ENCODE measurements around the gene HSD17B11. TPM values are rescaled to one million over a fixed set of nuclear protein-coding genes. Genes with fewer than 3 reads are reported as not detected.
"Not testable (repeated sequence)": the region's sequence is repeated elsewhere in the genome, so short reads cannot be mapped to it uniquely, and the experiment has no call there.

HSD17B11 gene
- total RNA-seq, 2 donors from 2014 or later = 17.6 to 22.4 TPM

GRCh38 chr4:87416965-87417364 is 26.0 kb upstream of the HSD17B11 start:
- no peaks in the 10 kb centered on the region for H3K4me1 Mint-ChIP-seq
- ATAC-seq (replicated peaks) = no peak
- no peak overlapping the region for H3K27ac Mint-ChIP-seq
- H3K4me3 Mint-ChIP-seq = no peak overlapping the region
- H3K36me3 Mint-ChIP-seq (ENCODE audit: low read depth) = no peaks in the 10 kb centered on the region
- peaks cover 8% of the 10 kb centered on the region for H3K27me3 Mint-ChIP-seq
- no peaks in the 10 kb centered on the region for H3K9me3 Mint-ChIP-seq

DNA sequence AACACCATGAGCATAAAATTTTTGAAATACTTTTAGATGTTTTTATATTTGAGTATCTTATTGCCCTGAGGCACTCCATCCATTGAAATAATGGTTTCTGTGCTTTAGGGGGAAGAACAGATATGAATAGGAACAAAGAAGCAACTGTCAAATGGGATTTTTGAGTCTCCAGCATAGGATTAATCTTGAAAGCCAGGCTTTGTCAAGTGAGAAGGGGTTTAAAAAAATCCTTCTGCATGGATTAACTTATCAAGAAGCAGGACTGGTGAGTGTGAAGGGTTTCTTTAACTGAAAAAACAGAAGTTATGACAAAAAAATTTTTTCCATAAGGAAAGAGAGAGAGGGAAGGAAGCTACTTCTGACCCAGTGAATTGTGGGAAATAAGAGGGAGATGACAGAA is 23.8 kb upstream of the HSD17B11 start:
- peaks cover 14% of the 10 kb centered on the region for H3K27me3 Mint-ChIP-seq
- no peaks in the 10 kb centered on the region for H3K36me3 Mint-ChIP-seq (ENCODE audit: low read depth)
- H3K9me3 Mint-ChIP-seq = no peaks in the 10 kb centered on the region
- H3K27ac Mint-ChIP-seq = no peak overlapping the region
- no peak overlapping the region for H3K4me3 Mint-ChIP-seq
- H3K4me1 Mint-ChIP-seq = no peaks in the 10 kb centered on the region
- ATAC-seq (replicated peaks) = no peak

- H3K9me3 Mint-ChIP-seq = no peaks in the 10 kb centered on the region
- H3K27me3 Mint-ChIP-seq = peaks cover 24% of the 10 kb centered on the region
- no peaks in the 10 kb centered on the region for H3K4me1 Mint-ChIP-seq
- H3K36me3 Mint-ChIP-seq (ENCODE audit: low read depth) = no peaks in the 10 kb centered on the region
- H3K27ac Mint-ChIP-seq = no peak overlapping the region
- no peak for ATAC-seq (replicated peaks)
- H3K4me3 Mint-ChIP-seq = no peak overlapping the region
Observed at GRCh38 chr4:87410679-87411078, 19.7 kb upstream of the HSD17B11 start.

- Mint-ChIP-seq H3K27me3 (peaks cover 24% of the 10 kb centered on the region), H3K9me3 (no peaks in the 10 kb centered on the region), H3K27ac (no peak overlapping the region), H3K4me3 (no peak overlapping the region), H3K4me1 (no peaks in the 10 kb centered on the region), H3K36me3 (ENCODE audit: low read depth) (no peaks in the 10 kb centered on the region)
- no peak for ATAC-seq (replicated peaks)
Observed at GRCh38 chr4:87410157-87410556, 19.2 kb upstream of the HSD17B11 start.

GRCh38 chr4:87409420-87409939 is 18.5 kb upstream of the HSD17B11 start:
- H3K27me3 Mint-ChIP-seq = peaks cover 24% of the 10 kb centered on the region
- no peaks in the 10 kb centered on the region for H3K9me3 Mint-ChIP-seq
- H3K4me1 Mint-ChIP-seq = no peaks in the 10 kb centered on the region
- H3K4me3 Mint-ChIP-seq = no peak overlapping the region
- H3K36me3 Mint-ChIP-seq (ENCODE audit: low read depth) = no peaks in the 10 kb centered on the region
- no peak for ATAC-seq (replicated peaks)
- no peak overlapping the region for H3K27ac Mint-ChIP-seq

GRCh38 chr4:87406902-87407301 is 15.9 kb upstream of the HSD17B11 start:
- H3K36me3 Mint-ChIP-seq (ENCODE audit: low read depth); H3K9me3 Mint-ChIP-seq; H3K27ac Mint-ChIP-seq; ATAC-seq (replicated peaks); H3K4me1 Mint-ChIP-seq; H3K4me3 Mint-ChIP-seq: not testable (repeated sequence)
- peaks cover 16% of the 10 kb centered on the region for H3K27me3 Mint-ChIP-seq

DNA sequence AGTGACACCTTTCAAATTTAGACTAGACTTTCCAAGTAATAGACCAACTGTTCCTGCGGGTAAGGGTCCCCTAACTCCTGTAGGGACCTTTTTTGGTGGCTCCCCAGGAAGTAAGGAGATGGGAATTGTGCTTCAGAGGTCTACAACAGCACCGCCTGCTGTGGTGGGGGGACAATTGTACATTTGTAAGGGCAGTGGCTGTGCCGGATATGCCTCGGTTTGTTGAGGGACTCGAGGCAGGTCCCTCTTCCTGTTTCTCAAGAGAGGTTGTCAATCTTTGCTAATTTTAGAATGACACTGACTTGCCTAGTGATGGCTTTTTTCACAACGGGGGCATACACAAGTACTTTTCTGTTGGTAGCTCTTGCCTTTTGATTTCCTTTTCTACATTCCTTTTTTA is 15.5 kb upstream of the HSD17B11 start:
- no peak overlapping the region for H3K27ac Mint-ChIP-seq
- no peaks in the 10 kb centered on the region for H3K36me3 Mint-ChIP-seq (ENCODE audit: low read depth)
- H3K9me3 Mint-ChIP-seq = no peaks in the 10 kb centered on the region
- H3K4me3 Mint-ChIP-seq = no peak overlapping the region
- H3K27me3 Mint-ChIP-seq = peaks cover 16% of the 10 kb centered on the region
- H3K4me1 Mint-ChIP-seq = no peaks in the 10 kb centered on the region
- ATAC-seq (replicated peaks) = no peak

DNA sequence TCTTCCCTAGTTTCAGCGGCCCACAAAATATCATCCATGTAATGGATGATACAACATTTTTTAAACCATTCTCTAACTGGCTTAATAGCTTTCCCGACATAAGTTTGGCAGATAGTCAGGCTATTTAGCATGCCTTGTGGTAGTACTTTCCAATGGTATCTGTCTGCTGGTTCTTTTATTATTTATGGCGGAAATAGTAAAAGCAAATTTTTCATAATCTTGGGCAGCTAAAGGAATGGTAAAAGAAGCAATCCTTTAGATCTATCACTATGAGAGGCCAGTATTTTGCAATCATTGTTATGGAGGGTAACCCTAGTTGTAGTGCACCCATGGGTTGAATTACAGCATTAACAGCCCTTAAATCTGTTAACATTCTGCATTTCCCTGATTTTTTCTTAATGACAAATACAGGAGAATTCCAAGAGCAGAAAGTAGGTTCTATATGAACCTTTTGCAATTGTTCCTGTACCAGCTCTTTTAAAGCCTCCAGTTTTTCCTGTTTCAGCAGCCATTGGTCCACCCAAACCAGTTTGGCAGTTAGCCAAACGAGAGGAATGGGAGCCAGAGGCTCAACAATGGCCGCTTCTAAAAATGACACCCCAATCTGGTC is 14.3 kb upstream of the HSD17B11 start:
- Mint-ChIP-seq H3K4me3 (no peak overlapping the region), H3K27ac (no peak overlapping the region), H3K27me3 (peaks cover 15% of the 10 kb centered on the region), H3K4me1 (no peaks in the 10 kb centered on the region), H3K36me3 (ENCODE audit: low read depth) (no peaks in the 10 kb centered on the region), H3K9me3 (no peaks in the 10 kb centered on the region)
- ATAC-seq (replicated peaks) = no peak

GRCh38 chr4:87403732-87404131 is 12.7 kb upstream of the HSD17B11 start:
- not testable (repeated sequence) for H3K36me3 Mint-ChIP-seq (ENCODE audit: low read depth); H3K9me3 Mint-ChIP-seq; H3K27ac Mint-ChIP-seq; H3K27me3 Mint-ChIP-seq; ATAC-seq (replicated peaks); H3K4me1 Mint-ChIP-seq; H3K4me3 Mint-ChIP-seq

GRCh38 chr4:87399954-87400353 is 9.0 kb upstream of the HSD17B11 start:
- Mint-ChIP-seq H3K4me3 (no peak overlapping the region), H3K36me3 (ENCODE audit: low read depth) (no peaks in the 10 kb centered on the region), H3K4me1 (no peaks in the 10 kb centered on the region), H3K27ac (no peak overlapping the region), H3K9me3 (no peaks in the 10 kb centered on the region), H3K27me3 (no peaks in the 10 kb centered on the region)
- no peak for ATAC-seq (replicated peaks)

- Mint-ChIP-seq H3K4me3 (no peak overlapping the region), H3K27me3 (no peaks in the 10 kb centered on the region), H3K27ac (no peak overlapping the region), H3K36me3 (ENCODE audit: low read depth) (no peaks in the 10 kb centered on the region), H3K4me1 (no peaks in the 10 kb centered on the region), H3K9me3 (no peaks in the 10 kb centered on the region)
- ATAC-seq (replicated peaks) = no peak
Observed at GRCh38 chr4:87399148-87399547, 8.2 kb upstream of the HSD17B11 start.

DNA sequence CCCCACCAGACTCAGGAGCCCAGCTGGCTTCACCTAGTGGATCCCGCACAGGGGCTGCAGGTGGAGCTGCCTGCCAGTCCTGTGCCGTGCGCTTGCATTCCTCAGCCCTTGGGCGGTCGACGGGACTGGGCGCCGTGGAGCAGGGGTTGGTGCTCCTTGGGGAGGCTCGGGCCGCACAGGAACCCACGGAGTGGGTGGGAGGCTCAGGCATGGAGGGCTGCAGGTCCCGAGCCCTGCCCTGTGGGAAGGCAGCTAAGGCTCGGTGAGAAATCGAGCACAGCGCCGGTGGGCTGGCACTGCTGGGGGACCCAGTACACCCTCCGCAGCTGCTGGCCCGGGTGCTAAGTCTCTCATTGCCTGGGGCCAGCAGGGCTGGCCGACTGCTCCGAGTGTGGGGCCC is 4.9 kb upstream of the HSD17B11 start:
- not testable (repeated sequence) for H3K27ac Mint-ChIP-seq; H3K36me3 Mint-ChIP-seq (ENCODE audit: low read depth); H3K9me3 Mint-ChIP-seq; H3K4me1 Mint-ChIP-seq; ATAC-seq (replicated peaks); H3K4me3 Mint-ChIP-seq; H3K27me3 Mint-ChIP-seq

DNA sequence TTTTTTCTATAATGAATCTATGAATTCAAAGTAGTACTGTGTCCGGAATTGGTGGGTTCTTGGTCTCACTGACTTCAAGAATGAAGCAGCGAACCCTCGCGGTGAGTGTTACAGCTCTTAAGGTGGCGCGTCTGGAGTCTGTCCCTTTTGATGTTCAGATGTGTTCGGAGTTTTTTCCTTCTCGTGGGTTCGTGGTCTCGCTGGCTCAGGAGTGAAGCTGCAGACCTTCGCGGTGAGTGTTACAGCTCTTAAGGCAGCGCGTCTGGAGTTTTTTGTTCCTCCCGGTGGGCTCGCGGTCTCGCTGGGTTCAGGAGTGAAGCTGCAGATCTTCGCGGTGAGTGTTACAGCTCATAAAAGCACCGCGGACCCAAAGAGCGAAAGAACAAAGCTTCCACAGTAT is 4.1 kb upstream of the HSD17B11 start:
- not testable (repeated sequence) for H3K27ac Mint-ChIP-seq; H3K4me3 Mint-ChIP-seq; H3K27me3 Mint-ChIP-seq; ATAC-seq (replicated peaks); H3K9me3 Mint-ChIP-seq; H3K36me3 Mint-ChIP-seq (ENCODE audit: low read depth); H3K4me1 Mint-ChIP-seq

- H3K9me3 Mint-ChIP-seq = no peaks in the 10 kb centered on the region
- H3K4me1 Mint-ChIP-seq = peaks cover 17% of the 10 kb centered on the region
- H3K4me3 Mint-ChIP-seq = peak overlapping the region; percentile 96
- no peaks in the 10 kb centered on the region for H3K36me3 Mint-ChIP-seq (ENCODE audit: low read depth)
- no peak for ATAC-seq (replicated peaks)
- H3K27ac Mint-ChIP-seq = no peak overlapping the region
- H3K27me3 Mint-ChIP-seq = no peaks in the 10 kb centered on the region
Observed at GRCh38 chr4:87392183-87392582, 1.2 kb upstream of the HSD17B11 start.

DNA sequence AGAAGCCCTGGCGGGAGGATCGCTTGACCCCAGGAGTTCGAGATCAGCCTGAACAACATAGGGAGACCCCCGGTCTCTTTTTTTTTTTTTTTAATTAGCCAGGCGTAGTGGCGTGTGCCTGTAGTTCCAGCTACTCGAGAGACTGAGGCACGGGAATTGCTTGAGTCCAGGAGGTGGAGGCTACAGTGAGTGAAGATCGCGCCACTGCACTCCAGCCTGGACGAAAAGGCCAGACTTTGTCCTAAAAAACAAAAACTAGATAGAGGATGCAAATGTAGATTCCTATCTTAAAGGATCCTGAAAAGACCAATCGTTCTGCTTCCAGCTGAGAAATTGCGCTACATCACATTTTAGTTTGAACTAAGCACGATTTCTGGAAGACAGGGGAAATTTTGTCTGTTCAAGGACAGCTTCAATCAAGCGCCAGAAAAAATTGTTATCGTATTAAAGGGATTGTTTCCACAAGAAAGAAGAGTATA is 627 bp upstream of the HSD17B11 start:
- peaks cover 22% of the 10 kb centered on the region for H3K4me1 Mint-ChIP-seq
- no peaks in the 10 kb centered on the region for H3K36me3 Mint-ChIP-seq (ENCODE audit: low read depth)
- H3K27ac Mint-ChIP-seq = peak overlapping the region; percentile 93
- peak; percentile 37 for ATAC-seq (replicated peaks)
- no peaks in the 10 kb centered on the region for H3K9me3 Mint-ChIP-seq
- peak overlapping the region; percentile 96 for H3K4me3 Mint-ChIP-seq
- no peaks in the 10 kb centered on the region for H3K27me3 Mint-ChIP-seq

DNA sequence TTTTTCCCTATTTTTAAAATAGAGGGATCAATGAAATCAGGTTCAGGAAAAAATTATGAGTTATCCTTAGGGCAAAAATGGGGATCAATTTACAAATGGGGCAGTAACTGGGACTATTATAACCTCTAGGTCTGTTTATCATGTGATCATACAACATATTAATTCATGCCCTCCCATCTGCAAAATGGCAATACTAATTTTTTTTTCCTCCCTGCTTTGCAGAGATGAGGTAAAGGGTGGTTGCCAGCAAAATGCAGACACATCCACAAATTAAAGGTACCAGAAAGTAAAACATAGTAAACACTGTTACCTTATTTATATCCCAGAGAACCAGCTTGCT is 467 bp downstream of the HSD17B11 start:
- Mint-ChIP-seq H3K36me3 (ENCODE audit: low read depth) (no peaks in the 10 kb centered on the region), H3K4me1 (peaks cover 24% of the 10 kb centered on the region), H3K4me3 (peak overlapping the region; percentile 96), H3K27me3 (no peaks in the 10 kb centered on the region), H3K27ac (peak overlapping the region; percentile 93), H3K9me3 (no peaks in the 10 kb centered on the region)
- ATAC-seq (replicated peaks) = no peak
